K562 (cell line): Measurements from ENCODE around the gene CCDC106. TPM values are rescaled to one million over a fixed set of nuclear protein-coding genes. Genes with fewer than 3 reads are reported as not detected.
A peak's percentile ranks its signal among the peaks of the same experiment; 100 is the strongest.

Experiments used
- ATAC-seq: fragments of 200-7000 bp; cut with Tn5 transposase; 3 replicates; pipeline ENCODE4 v1.9.1; 2020; ENCODE audit warnings: moderate library complexity
- BruUV-seq: library from RNA; stranded (reverse); fragments of 400-500 nt; replicated peaks from 2 replicates; lab custom pipeline; 2021; lab: Mats Ljungman, UMichigan
- CTCF ChIA-PET: fragments of 300-600 bp; formaldehyde crosslinking; extraction: SDS; loops from one replicate; lab custom pipeline; 2021; ENCODE audit warnings: low intra/inter-chr PET ratio; lab: Yijun Ruan, JAX
- POLR2A ChIA-PET: fragments of 300-600, 350-650 bp; sonication (Branson Sonifier 250); formaldehyde crosslinking; extraction: SDS; loops from one replicate; lab custom pipeline; 2021; ENCODE audit warnings: antibody characterized with exemption, inconsistent platforms; lab: Yijun Ruan, JAX
- DNase-seq, 4 experiments: peaks; one replicate each; pipeline versions ENCODE4 v3.0.0 to v3.0.0-alpha.2; 2011 to 2018; ENCODE audit warnings: low spot score in 3 of 4, mixed read lengths in 3 of 4; ENCODE audit errors: extremely low read depth in 1 of 4
- FAIRE-seq: peaks from 2 replicates; lab custom pipeline; 2011; peaks lifted over from hg19 to GRCh38; lab: Jason Lieb, UNC
- H2AFZ ChIP-seq: 2 replicates; pipeline ENCODE4 v1.6.0; 2011; ENCODE audit warnings: low read depth, low read length, control low read depth, inconsistent platforms
- H3K27ac ChIP-seq: fragments of 200-600 bp; 3 replicates; pipeline ENCODE4 v1.8.0; 2011; ENCODE audit warnings: low read depth, mild to moderate bottlenecking, control low read depth, inconsistent platforms, low read length, moderate library complexity, mixed read lengths; ENCODE audit errors: extremely low read depth
- H3K27me3 ChIP-seq, 2 experiments: fragments of 300-600 bp in 1 of 2; 2 replicates in 1 of 2; 3 replicates in 1 of 2; pipeline versions ENCODE4 v1.6.0 to v1.8.0; 2011; ENCODE audit warnings: inconsistent platforms in 2 of 2, low read length in 2 of 2, mild to moderate bottlenecking in 1 of 2, mixed read lengths in 1 of 2, moderate library complexity in 1 of 2; ENCODE audit not compliant: control insufficient read depth in 2 of 2, insufficient read depth in 2 of 2
- H3K36me3 ChIP-seq: fragments of 300-600 bp; 3 replicates; pipeline ENCODE4 v1.8.0; 2011; ENCODE audit warnings: mild to moderate bottlenecking, low read length, inconsistent platforms; ENCODE audit not compliant: control insufficient read depth, insufficient read depth
- H3K4me1 ChIP-seq, 2 experiments: fragments of 200-600 bp in 1 of 2; replicated peaks in 1 of 2; 2 replicates in 1 of 2; 3 replicates in 1 of 2; pipeline versions ENCODE4 v1.5.1 to v1.8.0; 2011; ENCODE audit warnings: inconsistent platforms in 2 of 2, low read length in 2 of 2, mild to moderate bottlenecking in 1 of 2, mixed read lengths in 1 of 2, moderate library complexity in 1 of 2; ENCODE audit not compliant: control insufficient read depth in 2 of 2, insufficient read depth in 2 of 2
- H3K4me2 ChIP-seq: 2 replicates; pipeline ENCODE4 v1.6.1; 2011; ENCODE audit warnings: low read length, control low read depth, inconsistent platforms, mixed read lengths; ENCODE audit not compliant: insufficient read depth
- H3K4me3 ChIP-seq: fragments of 200-600 bp; sonication (generic), shearing (Covaris generic); 2 replicates; pipeline ENCODE4 v1.5.1; 2016; ENCODE audit warnings: control low read depth, inconsistent platforms
- H3K79me2 ChIP-seq: fragments of 200-600 bp; 3 replicates; pipeline ENCODE4 v1.8.0; 2011; ENCODE audit warnings: low read length, inconsistent platforms; ENCODE audit not compliant: control insufficient read depth, insufficient read depth
- H3K9ac ChIP-seq, 2 experiments: 2 replicates each; pipeline versions ENCODE4 v1.6.0 to v1.6.1; 2011; ENCODE audit warnings: low read depth in 2 of 2, low read length in 2 of 2, control low read depth in 1 of 2, inconsistent platforms in 1 of 2, mild to moderate bottlenecking in 1 of 2, mixed read lengths in 1 of 2; ENCODE audit not compliant: insufficient read depth in 1 of 2
- H3K9me1 ChIP-seq: one replicate; pipeline ENCODE4 v1.6.0; 2011; ENCODE audit warnings: inconsistent platforms, mild to moderate bottlenecking, low read length, moderate library complexity; ENCODE audit not compliant: control insufficient read depth, insufficient read depth
- H3K9me3 ChIP-seq: replicated peaks from 2 replicates; pipeline ENCODE4 v1.5.1; 2011; ENCODE audit warnings: low read depth, low read length, inconsistent platforms; ENCODE audit not compliant: control insufficient read depth, insufficient read depth
- H4K20me1 ChIP-seq: replicated peaks from 2 replicates; pipeline ENCODE4 v1.6.1; 2011; ENCODE audit warnings: low read length, inconsistent platforms, mixed read lengths; ENCODE audit not compliant: control insufficient read depth, insufficient read depth
- ARID4B ChIP-seq: sonication (generic); formaldehyde crosslinking; IDR thresholded peaks from 2 replicates; pipeline ENCODE4 v1.8.0; 2022; ENCODE audit warnings: mild to moderate bottlenecking, missing genetic modification reagents
- FOXK1 ChIP-seq: sonication (generic); formaldehyde crosslinking; IDR thresholded peaks from 2 replicates; pipeline ENCODE4 v1.8.0; 2022; ENCODE audit warnings: missing genetic modification reagents, mild to moderate bottlenecking, borderline replicate concordance
- GATA2 ChIP-seq: sonication (generic); formaldehyde crosslinking; IDR thresholded peaks from 2 replicates; pipeline ENCODE4 v1.4.0; 2020; ENCODE audit warnings: mild to moderate bottlenecking, missing genetic modification reagents
- HDAC1 ChIP-seq, 2 experiments: fragments of 450-650 bp; IDR thresholded peaks; 2 replicates each; pipeline ENCODE4 v1.6.1; 2016 to 2017; ENCODE audit warnings: inconsistent platforms in 1 of 2, mild to moderate bottlenecking in 1 of 2, moderate library complexity in 1 of 2
- PATZ1 ChIP-seq: fragments of 250-450 bp; sonication (Bioruptor Pico); IDR thresholded peaks from 2 replicates; pipeline ENCODE4 v1.5.0; 2020; ENCODE audit warnings: mild to moderate bottlenecking, borderline replicate concordance
- SAP30 ChIP-seq: fragments of 200-600 bp; sonication (generic); IDR thresholded peaks from 2 replicates; pipeline ENCODE4 v1.6.1; 2012; ENCODE audit warnings: borderline replicate concordance, low read depth, mild to moderate bottlenecking, moderate library complexity, low read length, control low read depth, inconsistent platforms; ENCODE audit not compliant: insufficient read depth, poor library complexity, severe bottlenecking
- SMARCA4 ChIP-seq: fragments of 450-650 bp; IDR thresholded peaks from 2 replicates; pipeline ENCODE4 v1.6.1; 2016
- TEAD2 ChIP-seq: fragments of 450-650 bp; IDR thresholded peaks from 2 replicates; pipeline ENCODE4 v1.6.1; 2016; ENCODE audit warnings: missing genetic modification characterization, control low read depth, missing compliant biosample characterization
- ZNF780A ChIP-seq: fragments of 250-450 bp; sonication (Bioruptor Pico); IDR thresholded peaks from 2 replicates; pipeline ENCODE4 v1.5.0; 2021; ENCODE audit warnings: mild to moderate bottlenecking
- ZSCAN32 ChIP-seq: fragments of 450-650 bp; formaldehyde crosslinking; IDR thresholded peaks from 2 replicates; pipeline ENCODE4 v1.4.0; 2020; ENCODE audit warnings: mild to moderate bottlenecking, moderate library complexity
- WGBS: fragments of 100-300 bp; shearing (Covaris generic); methylation state at CpG from one replicate; pipeline ENCODE4 v1.1.6; 2016; ENCODE audit warnings: low coverage, mixed read lengths; ENCODE audit not compliant: insufficient coverage; ENCODE audit errors: missing lambda C conversion rate; 5-methylcytosine and 5-hydroxymethylcytosine counted together
- in situ Hi-C: fragments of 300-500 bp; cut with MboI; formaldehyde crosslinking; loops from 4 replicates; pipeline ENCODE4 v1.15.0; 2018; ENCODE audit warnings: inconsistent platforms, mixed read lengths
- intact Hi-C: fragments of 100-400 bp; cut with micrococcal nuclease; formaldehyde crosslinking; loops from 2 replicates; pipeline ENCODE4 v1.14.2; 2022
- polyA plus RNA-seq, 8 experiments: library from polyadenylated mRNA; depleted of rRNA in 4 of 8; stranded (reverse) in 5 of 8; unstranded in 3 of 8; fragments of >200 nt; fragmentation: Nextera tagmentation in 2 of 8; fragmentation: Illumina TruSeq in 1 of 8; extraction: Ambion mirVana in 2 of 8; extraction: Trizol in 1 of 8; gene quantifications; 2 replicates each; pipeline versions ENCODE4 v1.2.1 to v1.2.3, GENCODE V29; 2011 to 2014; ENCODE audit warnings: inconsistent platforms in 1 of 8, missing spikeins in 1 of 8
- total RNA-seq, 7 experiments: library from RNA; depleted of rRNA in 6 of 7; stranded (reverse); fragments of >200 nt in 6 of 7; fragmentation: Illumina TruSeq in 2 of 7; extraction: Trizol in 2 of 7; gene quantifications; 2 replicates each; pipeline versions ENCODE4 v1.2.1 to v1.2.3, GENCODE V29; 2011 to 2021; ENCODE audit warnings: low replicate concordance in 1 of 7
- TF ChIP-seq, protein P1 (sequence below): fragments of 450-650 bp; formaldehyde crosslinking; IDR thresholded peaks from 2 replicates; pipeline ENCODE4 v1.4.0; 2022; ENCODE audit warnings: missing genetic modification characterization
- TF ChIP-seq, protein P2 (sequence below), 2 experiments: fragments of 450-650 bp; conservative IDR thresholded peaks; 2 replicates each; pipeline ENCODE4 v1.6.1; 2017; ENCODE audit warnings: mild to moderate bottlenecking in 2 of 2, moderate library complexity in 2 of 2

The CCDC106 gene
- total and polyA plus RNA-seq, 9 of the 15 experiments (the other 6 are each of a cell fraction or from before 2014, with no cell fraction given): 0.10 to 27.5 (median 15.0) TPM; not detected in 1

DNA sequence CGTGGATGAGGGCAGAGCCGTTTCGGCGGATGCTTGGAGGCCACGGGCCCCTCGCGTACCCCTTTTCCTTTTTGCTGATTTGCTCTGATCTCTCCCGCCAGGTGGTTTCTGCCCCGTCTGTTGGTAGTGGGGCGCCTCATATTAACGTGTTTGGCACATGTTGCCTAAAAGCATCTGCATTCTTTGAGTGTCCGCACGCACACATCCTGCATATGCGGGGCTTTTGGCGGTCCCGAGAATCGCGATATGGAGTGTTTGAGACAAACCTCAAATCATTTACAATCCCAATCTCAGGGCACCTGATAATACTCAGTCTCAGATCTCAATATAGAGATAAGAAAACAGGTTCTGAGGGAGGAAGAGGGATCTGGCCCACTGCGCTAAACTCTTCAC lies 7.6 kb downstream of the CCDC106 start:
- Histone ChIP-seq H3K9me1 (peaks cover 6% of the 10 kb centered on the region), H3K9me3 (no peaks in the 10 kb centered on the region), H3K4me1 (peaks cover 20 to 55% of the 10 kb centered on the region in 2 experiments; a peak in 4 of 5 replicates), H3K79me2 (peaks cover 58% of the 10 kb centered on the region), H4K20me1 (peaks cover 42% of the 10 kb centered on the region), H3K4me3 (peak overlapping the region; percentile 70), H3K27me3 (no peaks in the 10 kb centered on the region), H3K9ac (peak overlapping the region; percentile 98 to 99), H2AFZ (peak overlapping the region; percentile 73), H3K4me2 (peak overlapping the region; percentile 99), H3K27ac (peak overlapping the region; percentile 100), H3K36me3 (peaks cover 71% of the 10 kb centered on the region)
- ATAC-seq (no peak), FAIRE-seq (no peak), DNase-seq (no peak)
- intact Hi-C loops (no loop called here), in situ Hi-C loops (no loop called here)
- BruUV-seq: TSS peak; percentile 51
- ChIA-PET CTCF (no interaction called here), POLR2A (interaction anchor here (0.7 to 3.5 kb wide), 4 partner anchors 9 to 34 kb away, joined by 3 to 21 read pairs (median 8); no protein-coding TSS in a partner anchor)
- WGBS: under 1% methylated on average over 12 of the region's 19 CpGs
- TF ChIP-seq SMARCA4: no peak; the same call in 1 of the 2 replicates
- peak in 1 of 2 experiments; percentile 80; a peak in 1 of 4 replicates for TF ChIP-seq HDAC1 (IDR thresholded peaks at IDR 0.05)
- TF ChIP-seq, protein P1, sequence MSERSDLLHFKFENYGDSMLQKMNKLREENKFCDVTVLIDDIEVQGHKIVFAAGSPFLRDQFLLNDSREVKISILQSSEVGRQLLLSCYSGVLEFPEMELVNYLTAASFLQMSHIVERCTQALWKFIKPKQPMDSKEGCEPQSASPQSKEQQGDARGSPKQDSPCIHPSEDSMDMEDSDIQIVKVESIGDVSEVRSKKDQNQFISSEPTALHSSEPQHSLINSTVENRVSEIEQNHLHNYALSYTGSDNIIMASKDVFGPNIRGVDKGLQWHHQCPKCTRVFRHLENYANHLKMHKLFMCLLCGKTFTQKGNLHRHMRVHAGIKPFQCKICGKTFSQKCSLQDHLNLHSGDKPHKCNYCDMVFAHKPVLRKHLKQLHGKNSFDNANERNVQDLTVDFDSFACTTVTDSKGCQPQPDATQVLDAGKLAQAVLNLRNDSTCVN (CRISPR knock-in tag): no peak
- peak; percentile 19 for TF ChIP-seq SAP30
- TF ChIP-seq FOXK1 (CRISPR knock-in tag): peak; percentile 92; the same call in 1 of the 2 replicates
- no peak for TF ChIP-seq PATZ1
- TF ChIP-seq ARID4B (CRISPR knock-in tag): peak; percentile 40; the same call in 1 of the 2 replicates
- TF ChIP-seq, protein P2, sequence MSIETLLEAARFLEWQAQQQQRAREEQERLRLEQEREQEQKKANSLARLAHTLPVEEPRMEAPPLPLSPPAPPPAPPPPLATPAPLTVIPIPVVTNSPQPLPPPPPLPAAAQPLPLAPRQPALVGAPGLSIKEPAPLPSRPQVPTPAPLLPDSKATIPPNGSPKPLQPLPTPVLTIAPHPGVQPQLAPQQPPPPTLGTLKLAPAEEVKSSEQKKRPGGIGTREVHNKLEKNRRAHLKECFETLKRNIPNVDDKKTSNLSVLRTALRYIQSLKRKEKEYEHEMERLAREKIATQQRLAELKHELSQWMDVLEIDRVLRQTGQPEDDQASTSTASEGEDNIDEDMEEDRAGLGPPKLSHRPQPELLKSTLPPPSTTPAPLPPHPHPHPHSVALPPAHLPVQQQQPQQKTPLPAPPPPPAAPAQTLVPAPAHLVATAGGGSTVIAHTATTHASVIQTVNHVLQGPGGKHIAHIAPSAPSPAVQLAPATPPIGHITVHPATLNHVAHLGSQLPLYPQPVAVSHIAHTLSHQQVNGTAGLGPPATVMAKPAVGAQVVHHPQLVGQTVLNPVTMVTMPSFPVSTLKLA (conservative IDR thresholded peaks at IDR 0.05): peak; percentile 78 to 93
- no peak for TF ChIP-seq ZNF780A (CRISPR knock-in tag)
- no peak for TF ChIP-seq TEAD2 (tag)
- no peak for TF ChIP-seq ZSCAN32 (CRISPR knock-in tag)
- TF ChIP-seq GATA2 (CRISPR knock-in tag): peak; percentile 12; the same call in 1 of the 2 replicates
